ENCODE data around the gene SLC35F3.
"Not testable (repeated sequence)": the region's sequence is repeated elsewhere in the genome, so short reads cannot be mapped to it uniquely, and the experiment has no call there.

Gene SLC35F3

GRCh38 chr1:234292548-234292947, 388.1 kb downstream of the SLC35F3 start:
- no peak for DNase-seq (ENCODE audit: low read depth)

GRCh38 chr1:234294109-234294817, 389.8 kb downstream of the SLC35F3 start:
- no peak for DNase-seq (ENCODE audit: low read depth)

- DNase-seq (ENCODE audit: low read depth) = no peak
Observed at GRCh38 chr1:234295068-234295467, 390.6 kb downstream of the SLC35F3 start.

- no peak for DNase-seq (ENCODE audit: low read depth)
Observed at GRCh38 chr1:234295626-234296025, 391.1 kb downstream of the SLC35F3 start.

GRCh38 chr1:234296496-234296895, 392.0 kb downstream of the SLC35F3 start:
- DNase-seq (ENCODE audit: low read depth) = no peak

- DNase-seq (ENCODE audit: low read depth) = no peak
Observed at GRCh38 chr1:234297668-234298067, 393.2 kb downstream of the SLC35F3 start.

- DNase-seq (ENCODE audit: low read depth) = no peak
Observed at GRCh38 chr1:234300096-234300495, 395.6 kb downstream of the SLC35F3 start.

GRCh38 chr1:234301663-234302062, 397.2 kb downstream of the SLC35F3 start:
- not testable (repeated sequence) for DNase-seq (ENCODE audit: low read depth)

GRCh38 chr1:234302354-234302962, 398.0 kb downstream of the SLC35F3 start:
- no peak for DNase-seq (ENCODE audit: low read depth)

GRCh38 chr1:234303231-234303630, 398.8 kb downstream of the SLC35F3 start:
- no peak for DNase-seq (ENCODE audit: low read depth)

- DNase-seq (ENCODE audit: low read depth) = no peak
Observed at GRCh38 chr1:234307726-234308125, 403.2 kb downstream of the SLC35F3 start.

- DNase-seq (ENCODE audit: low read depth) = no peak
Observed at GRCh38 chr1:234309243-234309597, 404.7 kb downstream of the SLC35F3 start.

- DNase-seq (ENCODE audit: low read depth) = peak; percentile 37
Observed at GRCh38 chr1:234309598-234310459, 405.4 kb downstream of the SLC35F3 start.

- DNase-seq (ENCODE audit: low read depth) = no peak
Observed at GRCh38 chr1:234310460-234310817, 406.0 kb downstream of the SLC35F3 start.

GRCh38 chr1:234311414-234311813, 406.9 kb downstream of the SLC35F3 start:
- no peak for DNase-seq (ENCODE audit: low read depth)

- no peak for DNase-seq (ENCODE audit: low read depth)
Observed at GRCh38 chr1:234313171-234313570, 408.7 kb downstream of the SLC35F3 start.

GRCh38 chr1:234315091-234315541, 410.6 kb downstream of the SLC35F3 start:
- DNase-seq (ENCODE audit: low read depth) = no peak

GRCh38 chr1:234315588-234315987, 411.1 kb downstream of the SLC35F3 start:
- no peak for DNase-seq (ENCODE audit: low read depth)

GRCh38 chr1:234316486-234316885, 412.0 kb downstream of the SLC35F3 start:
- DNase-seq (ENCODE audit: low read depth) = no peak

GRCh38 chr1:234316937-234317336, 412.5 kb downstream of the SLC35F3 start:
- no peak for DNase-seq (ENCODE audit: low read depth)

GRCh38 chr1:234320069-234320468, 415.6 kb downstream of the SLC35F3 start:
- DNase-seq (ENCODE audit: low read depth) = no peak

- no peak for DNase-seq (ENCODE audit: low read depth)
Observed at GRCh38 chr1:234320549-234320948, 416.1 kb downstream of the SLC35F3 start.

GRCh38 chr1:234321231-234321630, 416.8 kb downstream of the SLC35F3 start:
- no peak for DNase-seq (ENCODE audit: low read depth)

Data from activated gamma-delta T cell treated with anti-CD3 and anti-CD28 coated beads, Interleukin-2, amount 50 U/mL, for 16 hours (primary cell).